BLaER1 treated with 17β-estradiol and CSF1 and Interleukin-3, amounts not matched to agents 10 nM and 100 nM (cell line): ENCODE results near the gene DOCK4.
A peak's percentile ranks its signal among the peaks of the same experiment; 100 is the strongest.
"Not testable (repeated sequence)": the region's sequence is repeated elsewhere in the genome, so short reads cannot be mapped to it uniquely, and the experiment has no call there.

Source experiments
- H3K27ac ChIP-seq, 11 experiments: shearing (Covaris generic); formaldehyde crosslinking; 2 replicates each; pipeline ENCODE4 v1.8.1; 2022
- H3K27me3 ChIP-seq, 11 experiments: shearing (Covaris generic); formaldehyde crosslinking; 2 replicates each; pipeline ENCODE4 v1.8.1; 2022
- H3K36me3 ChIP-seq, 11 experiments: shearing (Covaris generic); formaldehyde crosslinking; 2 replicates each; pipeline ENCODE4 v1.8.1; 2022
- H3K4me1 ChIP-seq, 10 experiments: shearing (Covaris generic); formaldehyde crosslinking; 2 replicates each; pipeline ENCODE4 v1.8.1; 2022
- H3K4me2 ChIP-seq, 11 experiments: shearing (Covaris generic); formaldehyde crosslinking; 2 replicates each; pipeline ENCODE4 v1.8.1; 2022
- H3K4me3 ChIP-seq, 10 experiments: shearing (Covaris generic); formaldehyde crosslinking; 2 replicates each; pipeline ENCODE4 v1.8.1; 2022
- H3K9ac ChIP-seq, 11 experiments: shearing (Covaris generic); formaldehyde crosslinking; 2 replicates each; pipeline ENCODE4 v1.8.1; 2022
- H3K9me3 ChIP-seq, 11 experiments: shearing (Covaris generic); formaldehyde crosslinking; replicated peaks in 1 of 11; 2 replicates each; pipeline ENCODE4 v1.8.1; 2022
- H4K20me1 ChIP-seq, 11 experiments: shearing (Covaris generic); formaldehyde crosslinking; 2 replicates each; pipeline ENCODE4 v1.8.1; 2022
- Cebpa-rat ChIP-seq, 11 experiments: shearing (Covaris generic); IDR thresholded peaks; 2 replicates each; pipeline ENCODE4 v1.8.1; 2022

The DOCK4 gene

GRCh38 chr7:111927353-111928019, 278.7 kb downstream of the DOCK4 start:
- no peak overlapping the region for H3K4me2 ChIP-seq
- no peaks in the 10 kb centered on the region for H3K9me3 ChIP-seq
- H3K4me3 ChIP-seq, result no peak overlapping the region
- peaks cover 0 to 94% (median 0%) of the 10 kb centered on the region in 11 experiments; a peak in 7 of 22 replicates for H3K36me3 ChIP-seq
- H4K20me1 ChIP-seq, result peaks cover 0 to 41% (median 0%) of the 10 kb centered on the region in 11 experiments; a peak in 3 of 22 replicates
- H3K27me3 ChIP-seq, result no peaks in the 10 kb centered on the region
- peaks cover 0 to 4% (median 0%) of the 10 kb centered on the region in 10 experiments; a peak in 1 of 20 replicates for H3K4me1 ChIP-seq
- H3K27ac ChIP-seq, result no peak overlapping the region
- H3K9ac ChIP-seq, result no peak overlapping the region
- TF ChIP-seq Cebpa-rat (IDR thresholded peaks at IDR 0.05), result no peak

- H3K27ac ChIP-seq, result no peak overlapping the region
- peak overlapping the region in 2 of 11 experiments; percentile 9 to 46; a peak in 2 of 22 replicates for H3K4me2 ChIP-seq
- no peaks in the 10 kb centered on the region for H3K27me3 ChIP-seq
- no peaks in the 10 kb centered on the region for H3K9me3 ChIP-seq
- H3K36me3 ChIP-seq, result peaks cover 0 to 90% (median 0%) of the 10 kb centered on the region in 11 experiments; a peak in 8 of 22 replicates
- H3K4me1 ChIP-seq, result peaks cover 3 to 34% (median 9%) of the 10 kb centered on the region in 10 experiments; a peak in 14 of 20 replicates
- no peak overlapping the region for H3K4me3 ChIP-seq
- no peak overlapping the region for H3K9ac ChIP-seq
- peaks cover 0 to 61% (median 0%) of the 10 kb centered on the region in 11 experiments; a peak in 4 of 22 replicates for H4K20me1 ChIP-seq
- no peak for TF ChIP-seq Cebpa-rat (IDR thresholded peaks at IDR 0.05)
Measured at GRCh38 chr7:111920329-111920728, 285.9 kb downstream of the DOCK4 start.

GRCh38 chr7:111919631-111920179, 286.5 kb downstream of the DOCK4 start:
- Histone ChIP-seq H3K36me3 (peaks cover 0 to 90% (median 0%) of the 10 kb centered on the region in 11 experiments; a peak in 8 of 22 replicates), H3K27me3 (no peaks in the 10 kb centered on the region), H3K4me3 (no peak overlapping the region), H4K20me1 (peaks cover 0 to 61% (median 0%) of the 10 kb centered on the region in 11 experiments; a peak in 4 of 22 replicates), H3K4me1 (peaks cover 3 to 40% (median 9%) of the 10 kb centered on the region in 10 experiments; a peak in 14 of 20 replicates), H3K9me3 (no peaks in the 10 kb centered on the region), H3K27ac (no peak overlapping the region), H3K9ac (no peak overlapping the region), H3K4me2 (peak overlapping the region in 8 of 11 experiments; percentile 1 to 55 (median 23); a peak in 7 of 22 replicates)
- no peak for TF ChIP-seq Cebpa-rat (IDR thresholded peaks at IDR 0.05)

- Histone ChIP-seq H3K4me1 (peaks cover 3 to 45% (median 9%) of the 10 kb centered on the region in 10 experiments; a peak in 14 of 20 replicates), H3K4me2 (peak overlapping the region in 8 of 11 experiments; percentile 1 to 55 (median 23); a peak in 6 of 22 replicates), H3K9ac (no peak overlapping the region), H3K4me3 (no peak overlapping the region), H3K36me3 (peaks cover 0 to 90% (median 0%) of the 10 kb centered on the region in 11 experiments; a peak in 9 of 22 replicates), H3K27me3 (no peaks in the 10 kb centered on the region), H4K20me1 (peaks cover 0 to 61% (median 0%) of the 10 kb centered on the region in 11 experiments; a peak in 4 of 22 replicates), H3K27ac (no peak overlapping the region), H3K9me3 (0 out of 22 replicates have a peak, but pooled peaks cover 0 to 1% (median 0%) of the 10 kb centered on the region in 11 experiments)
- TF ChIP-seq Cebpa-rat (IDR thresholded peaks at IDR 0.05), result no peak
Measured at GRCh38 chr7:111919164-111919563, 287.0 kb downstream of the DOCK4 start.

GRCh38 chr7:111918461-111918860, 287.7 kb downstream of the DOCK4 start:
- H3K4me1 ChIP-seq, result peaks cover 3 to 51% (median 9%) of the 10 kb centered on the region in 10 experiments; a peak in 14 of 20 replicates
- H4K20me1 ChIP-seq, result peaks cover 0 to 60% (median 0%) of the 10 kb centered on the region in 11 experiments; a peak in 4 of 22 replicates
- no peak overlapping the region for H3K4me3 ChIP-seq
- H3K27me3 ChIP-seq, result no peaks in the 10 kb centered on the region
- H3K9ac ChIP-seq, result no peak overlapping the region
- no peak for TF ChIP-seq Cebpa-rat (IDR thresholded peaks at IDR 0.05)
- H3K27ac ChIP-seq, result no peak overlapping the region
- peaks cover 0 to 90% (median 0%) of the 10 kb centered on the region in 11 experiments; a peak in 10 of 22 replicates for H3K36me3 ChIP-seq
- no peak overlapping the region for H3K4me2 ChIP-seq
- 0 out of 22 replicates have a peak, but pooled peaks cover 0 to 7% (median 0%) of the 10 kb centered on the region in 11 experiments for H3K9me3 ChIP-seq

- H3K9me3 ChIP-seq, H3K4me3 ChIP-seq, H3K27ac ChIP-seq, H3K27me3 ChIP-seq, H3K9ac ChIP-seq, H3K4me2 ChIP-seq: not testable (repeated sequence)
- Histone ChIP-seq H4K20me1 (peaks cover 0 to 55% (median 0%) of the 10 kb centered on the region in 11 experiments; a peak in 4 of 22 replicates), H3K36me3 (peaks cover 0 to 86% (median 0%) of the 10 kb centered on the region in 11 experiments; a peak in 10 of 22 replicates), H3K4me1 (peaks cover 3 to 56% (median 9%) of the 10 kb centered on the region in 10 experiments; a peak in 14 of 20 replicates)
Measured at GRCh38 chr7:111917404-111917803, 288.8 kb downstream of the DOCK4 start.

- TF ChIP-seq Cebpa-rat (IDR thresholded peaks at IDR 0.05), result no peak
- Histone ChIP-seq H3K4me1 (peaks cover 3 to 55% (median 12%) of the 10 kb centered on the region in 10 experiments; a peak in 18 of 20 replicates), H3K27me3 (no peaks in the 10 kb centered on the region), H3K4me3 (no peak overlapping the region), H3K9me3 (0 out of 22 replicates have a peak, but pooled peaks cover 0 to 7% (median 0%) of the 10 kb centered on the region in 11 experiments), H3K27ac (no peak overlapping the region), H3K9ac (no peak overlapping the region), H3K36me3 (peaks cover 0 to 96% (median 0%) of the 10 kb centered on the region in 11 experiments; a peak in 10 of 22 replicates), H3K4me2 (peak overlapping the region in 2 of 11 experiments; percentile 53 to 75; a peak in 4 of 22 replicates), H4K20me1 (peaks cover 0 to 43% (median 0%) of the 10 kb centered on the region in 11 experiments; a peak in 4 of 22 replicates)
Measured at GRCh38 chr7:111914291-111914690, 291.9 kb downstream of the DOCK4 start.

- peaks cover 0 to 96% (median 0%) of the 10 kb centered on the region in 11 experiments; a peak in 10 of 22 replicates for H3K36me3 ChIP-seq
- peaks cover 0 to 7% (median 0%) of the 10 kb centered on the region in 11 experiments; a peak in 2 of 22 replicates for H3K9me3 ChIP-seq
- H3K4me1 ChIP-seq, result peaks cover 0 to 45% (median 8%) of the 10 kb centered on the region in 10 experiments; a peak in 12 of 20 replicates
- no peak overlapping the region for H3K27ac ChIP-seq
- no peak for TF ChIP-seq Cebpa-rat (IDR thresholded peaks at IDR 0.05)
- H3K4me3 ChIP-seq, result no peak overlapping the region
- H4K20me1 ChIP-seq, result peaks cover 0 to 28% (median 0%) of the 10 kb centered on the region in 11 experiments; a peak in 2 of 22 replicates
- H3K4me2 ChIP-seq, result peak overlapping the region in 8 of 11 experiments; percentile 3 to 52 (median 24); a peak in 9 of 22 replicates
- H3K9ac ChIP-seq, result no peak overlapping the region
- no peaks in the 10 kb centered on the region for H3K27me3 ChIP-seq
Measured at GRCh38 chr7:111911166-111911961, 294.8 kb downstream of the DOCK4 start.
